ENCODE data around the gene LRRC28. TPM values are rescaled to one million over a fixed set of nuclear protein-coding genes. Genes with fewer than 3 reads are reported as not detected.
A peak's percentile ranks its signal among the peaks of the same experiment; 100 is the strongest.

LRRC28 gene
- 10.4 and 19.6 TPM in 2 replicates for total RNA-seq (2011; cell fraction: chromatin; rRNA removed; ENCODE audit: low replicate concordance)
- 4.2 and 11.6 TPM in 2 replicates for total RNA-seq (2011; cell fraction: nucleolus; rRNA removed)
- total RNA-seq (2011; cell fraction: nucleoplasm; rRNA removed): 9.2 and 15.8 TPM in 2 replicates
- total RNA-seq (2014; rRNA removed) (6.8 and 8.1 TPM in 2 replicates), total RNA-seq (2014; rRNA removed; fragmentation: Illumina TruSeq; extraction: Trizol) (5.8 and 7.8 TPM in 2 replicates), total RNA-seq (2015; rRNA removed; fragmentation: Illumina TruSeq; extraction: Trizol) (6.6 and 7.2 TPM in 2 replicates), total RNA-seq (2021) (5.9 and 9.3 TPM in 2 replicates), polyA plus RNA-seq (2011; rRNA removed) (6.5 and 17.4 TPM in 2 replicates), polyA plus RNA-seq (2014; fragmentation: Illumina TruSeq; extraction: Trizol) (6.7 and 7.9 TPM in 2 replicates), polyA plus RNA-seq (2014; fragmentation: Nextera tagmentation; extraction: Ambion mirVana) (10 to 100 TPM in 1 of 2 experiments, 1 to 10 TPM in 1; 9.2 to 10.0 TPM), polyA plus RNA-seq (2014; rRNA removed) (5.5 and 8.6 TPM in 2 replicates), polyA minus RNA-seq (2011; rRNA and poly(A)+ RNA removed) (11.1 and 19.8 TPM in 2 replicates), Bru-seq, nascent RNA (percentile 48 among the genes with signal in this experiment), BruChase-seq, experiment 1, labeled RNA remaining after a 2-hour chase (percentile 52 among the genes with signal in this experiment), BruChase-seq, experiment 2, labeled RNA remaining after a 6-hour chase (percentile 50 among the genes with signal in this experiment)
- 8.4 and 9.0 TPM in 2 replicates for polyA plus RNA-seq (2011; cell fraction: cytosol; rRNA removed)
- polyA plus RNA-seq (2011; cell fraction: nucleus; rRNA removed): 6.5 and 10.0 TPM in 2 replicates
- 5.6 and 11.3 TPM in 2 replicates for polyA plus RNA-seq (2012)
- polyA minus RNA-seq (2011; cell fraction: cytosol; rRNA and poly(A)+ RNA removed): 3.4 and 5.7 TPM in 2 replicates
- polyA minus RNA-seq (2011; cell fraction: nucleus; rRNA and poly(A)+ RNA removed): 7.3 and 14.5 TPM in 2 replicates
- long read RNA-seq, experiment 1, full-length matches to known transcripts: 5 of 9 reads
- long read RNA-seq, experiment 1, partial matches to known transcripts: 1 of 9 reads
- long read RNA-seq, experiment 1, other reads (novel, unspliced or antisense): 3 of 9 reads
- long read RNA-seq, experiment 2, full-length matches to known transcripts: 4 of 10 reads
- long read RNA-seq, experiment 2, partial matches to known transcripts: 0 of 10 reads
- long read RNA-seq, experiment 2, other reads (novel, unspliced or antisense): 6 of 10 reads
- long read RNA-seq, experiment 3, full-length matches to known transcripts: 1 of 3 reads
- long read RNA-seq, experiment 3, partial matches to known transcripts: 0 of 3 reads
- long read RNA-seq, experiment 3, other reads (novel, unspliced or antisense): 2 of 3 reads

GRCh38 chr15:99250857-99251841, at the start of gene LRRC28:
TSS of gene LRRC28 (plus strand) at chr15:99251481. CDS start at chr15:99255958, 4,477 bp downstream.
- H3K27ac ChIP-seq (ENCODE audit: extremely low read depth, low read depth, low read length): peak within 1 kb of the TSS; percentile 90
- in situ Hi-C loops (cut with MboI) (no loop called here), intact Hi-C loops (cut with micrococcal nuclease) (no loop called here)
- peak within 1 kb of the TSS; percentile 71 for H3K4me3 ChIP-seq
- TSS peak; percentile 96 for BruUV-seq (replicated peaks)
- under 1% methylated on average over 51 of the region's 90 CpGs for WGBS (ENCODE audit: insufficient coverage, low coverage, missing lambda C conversion rate)
- H3K9me3 ChIP-seq (replicated peaks; ENCODE audit: control insufficient read depth, insufficient read depth, low read depth, low read length): no peaks in the 10 kb centered on the region
- H4K20me1 ChIP-seq (replicated peaks; ENCODE audit: control insufficient read depth, insufficient read depth, low read length): no peaks in the 10 kb centered on the region
- DNase-seq (ENCODE audit: extremely low read depth in 1 of 4, low spot score in 3 of 4): peak; percentile 96 to 98 (median 98)
- no peaks in the 10 kb centered on the region for H3K27me3 ChIP-seq (ENCODE audit: control insufficient read depth in 2 of 2, insufficient read depth in 2 of 2, low read length in 2 of 2)
- H3K36me3 ChIP-seq (ENCODE audit: control insufficient read depth, insufficient read depth, low read length): no peaks in the 10 kb centered on the region
- peak; percentile 95 for FAIRE-seq
- POLR2A ChIA-PET: interaction anchor here (0.6 to 1.3 kb wide), 11 partner anchors 9 to 1710 kb away, joined by 3 to 5 read pairs (median 3); no protein-coding TSS in a partner anchor
- peaks cover 0 to 4% of the 10 kb centered on the region in 2 experiments; a peak in 1 of 5 replicates for H3K4me1 ChIP-seq (replicated peaks in 1 of 2; ENCODE audit: control insufficient read depth in 2 of 2, insufficient read depth in 2 of 2, low read length in 2 of 2)
- peak within 1 kb of the TSS; percentile 93 to 95 for H3K9ac ChIP-seq (ENCODE audit: insufficient read depth in 1 of 2, low read depth in 2 of 2, low read length in 2 of 2)
- CTCF ChIA-PET (ENCODE audit: low intra/inter-chr PET ratio): no interaction called here
- H3K9me1 ChIP-seq (ENCODE audit: control insufficient read depth, insufficient read depth, low read length): no peaks in the 10 kb centered on the region
- H2AFZ ChIP-seq (ENCODE audit: low read depth, low read length): peak within 1 kb of the TSS; percentile 96
- H3K79me2 ChIP-seq (ENCODE audit: control insufficient read depth, insufficient read depth, low read length): no peaks in the 10 kb centered on the region
- peak within 1 kb of the TSS; percentile 95 for H3K4me2 ChIP-seq (ENCODE audit: insufficient read depth, low read length)
- ATAC-seq: peak; percentile 99
- TF ChIP-seq CBFA2T3 (IDR thresholded peaks at IDR 0.05): no peak
- no peak for TF ChIP-seq SIRT6 (IDR thresholded peaks at IDR 0.05; ENCODE audit: low read depth, low read length)
- TF ChIP-seq, protein P1, sequence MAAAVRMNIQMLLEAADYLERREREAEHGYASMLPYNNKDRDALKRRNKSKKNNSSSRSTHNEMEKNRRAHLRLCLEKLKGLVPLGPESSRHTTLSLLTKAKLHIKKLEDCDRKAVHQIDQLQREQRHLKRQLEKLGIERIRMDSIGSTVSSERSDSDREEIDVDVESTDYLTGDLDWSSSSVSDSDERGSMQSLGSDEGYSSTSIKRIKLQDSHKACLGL (CRISPR knock-in tag; IDR thresholded peaks at IDR 0.05; ENCODE audit: borderline replicate concordance, poor library complexity, severe bottlenecking): no peak
- TF ChIP-seq ZNF212 (CRISPR knock-in tag; IDR thresholded peaks at IDR 0.05): no peak
- TF ChIP-seq, protein P2, sequence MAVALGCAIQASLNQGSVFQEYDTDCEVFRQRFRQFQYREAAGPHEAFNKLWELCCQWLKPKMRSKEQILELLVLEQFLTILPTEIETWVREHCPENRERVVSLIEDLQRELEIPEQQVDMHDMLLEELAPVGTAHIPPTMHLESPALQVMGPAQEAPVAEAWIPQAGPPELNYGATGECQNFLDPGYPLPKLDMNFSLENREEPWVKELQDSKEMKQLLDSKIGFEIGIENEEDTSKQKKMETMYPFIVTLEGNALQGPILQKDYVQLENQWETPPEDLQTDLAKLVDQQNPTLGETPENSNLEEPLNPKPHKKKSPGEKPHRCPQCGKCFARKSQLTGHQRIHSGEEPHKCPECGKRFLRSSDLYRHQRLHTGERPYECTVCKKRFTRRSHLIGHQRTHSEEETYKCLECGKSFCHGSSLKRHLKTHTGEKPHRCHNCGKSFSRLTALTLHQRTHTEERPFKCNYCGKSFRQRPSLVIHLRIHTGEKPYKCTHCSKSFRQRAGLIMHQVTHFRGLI (CRISPR knock-in tag; IDR thresholded peaks at IDR 0.05): no peak
- TF ChIP-seq PHF20 (IDR thresholded peaks at IDR 0.05; ENCODE audit: partially characterized antibody): peak; percentile 79
- no peak for TF ChIP-seq EZH2 (IDR thresholded peaks at IDR 0.05; ENCODE audit: borderline replicate concordance, low read depth, low read length)
- TF ChIP-seq GABPB2 (CRISPR knock-in tag; conservative IDR thresholded peaks at IDR 0.05): no peak
- no peak for TF ChIP-seq HNRNPUL1 (IDR thresholded peaks at IDR 0.05; ENCODE audit: low read length)
- no peak for TF ChIP-seq PTRF (tag; IDR thresholded peaks at IDR 0.05)
- no peak for TF ChIP-seq ZBTB1 (CRISPR knock-in tag; IDR thresholded peaks at IDR 0.05; ENCODE audit: borderline replicate concordance, low read depth)
- no peak for TF ChIP-seq ZNF507 (tag; conservative IDR thresholded peaks at IDR 0.05)
- peak; percentile 70 for TF ChIP-seq SMAD1 (IDR thresholded peaks at IDR 0.05; ENCODE audit: low read depth, low read length, partially characterized antibody)
- TF ChIP-seq DPF2 (IDR thresholded peaks at IDR 0.05): no peak; the same call in 1 of the 2 replicates
- no peak for TF ChIP-seq KHSRP (IDR thresholded peaks at IDR 0.05)

Measured in K562 (cell line).